GM12801 (cell line): ENCODE results near the gene FBXL7.

ENCODE experiments used
- TF ChIP-seq, protein P1 (sequence below): IDR thresholded peaks from one replicate; pipeline ENCODE4 v1.5.1; 2011; ENCODE audit warnings: control low read depth; ENCODE audit not compliant: insufficient read length; ENCODE audit errors: extremely low read depth

The FBXL7 gene

DNA sequence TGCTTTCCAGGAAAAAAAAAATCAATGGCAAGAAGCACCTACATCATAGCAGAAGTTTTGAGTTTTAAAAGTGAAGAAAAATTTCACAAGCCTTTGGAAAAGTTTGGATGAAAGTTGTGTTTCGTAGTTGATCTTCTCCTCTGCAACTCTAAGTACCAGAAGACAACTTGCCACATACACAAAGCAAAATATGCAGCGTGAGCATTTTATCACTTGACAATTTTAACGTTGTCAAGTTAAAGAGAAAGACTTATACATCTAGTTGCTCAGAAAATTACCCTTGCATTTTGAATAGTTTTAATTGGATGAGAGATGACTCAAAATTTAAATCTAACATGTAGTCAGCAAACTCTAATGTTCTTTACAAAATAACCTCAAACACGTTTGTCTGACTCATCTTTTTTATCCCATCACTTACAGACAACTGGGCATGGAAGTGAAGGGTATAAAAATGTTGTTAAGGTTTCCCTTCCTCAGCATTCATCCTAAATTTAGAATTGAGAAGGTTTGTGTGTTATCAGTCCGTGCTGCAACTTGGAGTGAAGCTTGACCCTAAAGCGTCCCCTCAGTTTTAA lies 466.2 kb downstream of the FBXL7 start:
- TF ChIP-seq, protein P1, sequence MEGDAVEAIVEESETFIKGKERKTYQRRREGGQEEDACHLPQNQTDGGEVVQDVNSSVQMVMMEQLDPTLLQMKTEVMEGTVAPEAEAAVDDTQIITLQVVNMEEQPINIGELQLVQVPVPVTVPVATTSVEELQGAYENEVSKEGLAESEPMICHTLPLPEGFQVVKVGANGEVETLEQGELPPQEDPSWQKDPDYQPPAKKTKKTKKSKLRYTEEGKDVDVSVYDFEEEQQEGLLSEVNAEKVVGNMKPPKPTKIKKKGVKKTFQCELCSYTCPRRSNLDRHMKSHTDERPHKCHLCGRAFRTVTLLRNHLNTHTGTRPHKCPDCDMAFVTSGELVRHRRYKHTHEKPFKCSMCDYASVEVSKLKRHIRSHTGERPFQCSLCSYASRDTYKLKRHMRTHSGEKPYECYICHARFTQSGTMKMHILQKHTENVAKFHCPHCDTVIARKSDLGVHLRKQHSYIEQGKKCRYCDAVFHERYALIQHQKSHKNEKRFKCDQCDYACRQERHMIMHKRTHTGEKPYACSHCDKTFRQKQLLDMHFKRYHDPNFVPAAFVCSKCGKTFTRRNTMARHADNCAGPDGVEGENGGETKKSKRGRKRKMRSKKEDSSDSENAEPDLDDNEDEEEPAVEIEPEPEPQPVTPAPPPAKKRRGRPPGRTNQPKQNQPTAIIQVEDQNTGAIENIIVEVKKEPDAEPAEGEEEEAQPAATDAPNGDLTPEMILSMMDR: no peak

GRCh38 chr5:15966651-15967050 lies 466.7 kb downstream of the FBXL7 start:
- TF ChIP-seq, protein P1: no peak

DNA sequence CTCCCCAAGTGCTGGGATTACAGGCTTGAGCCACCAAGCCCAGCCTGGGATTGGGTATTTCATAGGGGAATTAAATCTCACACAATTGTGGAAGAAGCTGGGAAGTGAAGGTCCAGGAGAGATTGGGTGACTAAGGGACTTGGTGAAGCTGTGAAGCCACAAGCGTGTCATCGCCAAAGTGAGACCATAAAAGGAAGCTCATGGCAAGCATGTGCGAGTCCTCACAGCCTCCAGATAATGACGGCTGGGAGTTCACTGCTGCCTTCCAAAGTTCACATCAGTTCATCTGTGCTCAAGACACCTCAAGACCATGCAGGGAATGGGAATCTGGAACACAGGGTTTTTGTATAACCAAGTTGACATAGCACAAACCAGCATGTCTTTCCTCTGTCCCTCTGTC lies 469.0 kb downstream of the FBXL7 start:
- TF ChIP-seq, protein P1: no peak

GRCh38 chr5:15977851-15978250 lies 477.9 kb downstream of the FBXL7 start:
- TF ChIP-seq, protein P1: no peak

- TF ChIP-seq, protein P1: no peak
These were observed 480.9 kb downstream of the FBXL7 start for GRCh38 chr5:15980835-15981234.

DNA sequence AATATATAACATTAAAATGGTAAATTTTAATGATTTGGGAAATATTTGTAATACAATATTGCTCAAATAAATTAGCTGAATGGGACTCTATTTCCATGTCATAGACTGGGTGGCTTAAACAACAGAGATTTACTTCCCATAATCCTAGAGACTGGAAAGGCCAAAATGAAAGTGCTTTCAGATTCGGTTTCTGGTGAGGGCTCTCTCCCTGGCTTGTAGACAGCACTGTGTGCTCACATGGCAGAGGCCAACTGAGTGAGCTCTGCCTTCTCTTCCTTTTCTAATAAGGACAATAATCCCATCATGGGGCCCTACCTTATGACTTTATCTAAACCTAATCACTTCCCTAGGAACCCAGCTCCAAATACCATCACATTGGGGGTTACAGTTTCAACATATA lies 483.4 kb downstream of the FBXL7 start:
- TF ChIP-seq, protein P1: no peak
